T47D (cell line): ENCODE data around the gene SEMA4D.
A peak's percentile ranks its signal among the peaks of the same experiment; 100 is the strongest.

ENCODE experiments used
- DNase-seq, 2 experiments: peaks; one replicate each; pipeline versions ENCODE4 v3.0.0 to v3.0.0-alpha.2; 2011 to 2012; ENCODE audit warnings: low read depth in 1 of 2, low spot score in 1 of 2
- JUND ChIP-seq: IDR thresholded peaks from 2 replicates; pipeline ENCODE4 v1.6.1; 2012; ENCODE audit warnings: low read depth
- in situ Hi-C: cut with HindIII; loops from 2 replicates; pipeline ENCODE4 v1.10.0; 2016; ENCODE audit warnings: low sequenced_read_pairs, low pct_unique_long_range_greater_than_20kb

Gene SEMA4D

GRCh38 chr9:89364666-89365531 is 133.0 kb downstream of the SEMA4D start:
- TF ChIP-seq JUND, result no peak
- DNase-seq, result no peak
- in situ Hi-C loops, result no loop called here

- no peak for DNase-seq
- in situ Hi-C loops, result no loop called here
- TF ChIP-seq JUND, result no peak
Observed at GRCh38 chr9:89363921-89364665, 133.8 kb downstream of the SEMA4D start.

GRCh38 chr9:89363311-89363670 is 134.6 kb downstream of the SEMA4D start:
- DNase-seq, result no peak
- in situ Hi-C loops, result no loop called here
- TF ChIP-seq JUND, result no peak

DNA sequence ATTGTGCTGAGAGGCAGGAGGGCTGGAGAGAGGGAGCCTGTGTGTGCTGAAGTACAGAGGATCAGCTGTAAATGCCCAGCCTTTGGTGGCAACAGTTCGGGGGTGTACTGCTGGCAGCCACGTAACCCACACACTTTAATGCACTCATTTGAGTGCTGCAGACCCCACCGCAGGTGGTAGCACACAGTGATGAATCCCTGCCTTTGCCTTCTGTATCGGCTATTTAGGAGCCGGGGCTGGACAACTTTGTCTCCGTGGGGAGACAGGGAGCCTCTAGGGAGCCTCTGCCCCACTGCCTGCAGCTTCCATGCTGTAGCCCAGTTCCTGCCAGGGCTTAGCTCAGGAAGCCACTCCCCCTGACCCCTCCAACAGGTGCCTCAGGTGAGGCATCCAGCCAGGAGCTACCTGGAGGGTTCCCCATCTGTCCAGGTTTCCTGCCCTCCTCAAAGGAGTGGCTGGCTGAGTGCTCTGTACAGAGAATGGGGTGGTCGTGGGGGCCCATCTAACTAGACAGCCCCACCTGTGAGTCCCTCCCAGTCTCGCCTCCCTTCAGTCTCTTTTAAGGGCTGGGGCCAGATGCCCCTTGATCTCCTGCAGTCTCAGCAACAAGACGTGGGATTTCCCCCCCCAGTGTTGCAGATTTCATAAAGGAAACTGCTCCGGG is 135.1 kb downstream of the SEMA4D start:
- in situ Hi-C loops, result no loop called here
- DNase-seq, result no peak
- TF ChIP-seq JUND, result no peak

DNA sequence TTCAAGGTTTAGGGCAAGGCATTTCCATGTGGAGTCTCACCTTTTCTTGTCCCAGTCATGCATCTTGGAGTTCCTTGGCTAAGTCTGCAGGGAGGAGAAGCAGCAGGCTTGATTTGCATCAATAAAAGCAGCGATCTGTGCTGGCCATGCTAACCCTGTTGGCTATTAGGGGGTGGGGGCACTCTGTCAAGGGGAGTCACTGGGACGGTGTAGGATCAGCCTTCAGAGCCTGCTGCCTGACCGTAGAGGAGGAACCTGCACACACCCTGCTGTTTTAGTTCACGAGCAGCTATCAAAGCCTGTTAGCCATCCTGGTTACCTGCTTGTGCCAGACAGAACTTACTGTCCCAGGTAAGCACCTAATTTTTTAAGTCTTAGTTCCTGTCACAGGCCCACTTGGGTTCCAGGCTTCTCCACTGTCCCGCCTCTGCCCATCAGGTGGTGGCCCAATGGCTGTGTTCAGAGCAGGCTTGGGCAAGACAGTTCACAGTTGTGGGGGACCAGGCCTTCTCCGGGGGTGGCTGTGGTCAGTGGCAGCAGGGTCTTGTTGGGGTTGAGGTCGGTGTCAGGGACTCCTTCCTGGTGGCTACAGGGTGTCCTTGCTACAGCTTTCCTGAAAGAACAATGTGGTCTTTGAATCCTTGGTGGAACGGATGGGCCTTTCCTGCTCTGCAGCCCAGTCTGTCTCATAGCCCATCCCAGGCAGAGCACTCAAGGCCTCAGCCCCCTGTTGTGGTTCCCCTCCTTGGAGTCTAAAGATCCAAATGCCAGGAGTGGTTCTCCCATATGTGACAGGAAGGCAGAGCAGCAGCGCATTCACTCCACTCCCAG is 135.9 kb downstream of the SEMA4D start:
- no peak for DNase-seq
- TF ChIP-seq JUND, result no peak
- in situ Hi-C loops, result no loop called here

DNA sequence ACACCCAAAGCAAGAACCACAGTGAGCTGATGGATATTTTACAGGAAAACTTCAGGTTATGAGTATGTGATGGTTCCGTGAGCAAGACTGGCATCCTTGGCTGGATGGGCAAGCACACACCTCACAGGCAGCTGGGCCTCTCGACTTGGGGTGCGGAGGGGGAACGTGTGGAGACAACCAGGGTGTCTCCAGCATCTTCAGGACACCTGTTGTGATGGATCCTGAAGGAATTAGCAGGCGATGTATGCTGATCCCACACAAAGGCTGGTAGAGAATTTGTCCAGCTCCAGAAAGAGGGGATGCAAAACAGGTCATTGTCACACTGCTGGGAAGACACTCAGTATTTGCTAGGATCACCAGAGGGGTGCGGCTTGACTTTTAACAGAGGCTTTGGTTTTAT is 136.9 kb downstream of the SEMA4D start:
- in situ Hi-C loops, result no loop called here
- TF ChIP-seq JUND, result no peak
- no peak for DNase-seq

DNA sequence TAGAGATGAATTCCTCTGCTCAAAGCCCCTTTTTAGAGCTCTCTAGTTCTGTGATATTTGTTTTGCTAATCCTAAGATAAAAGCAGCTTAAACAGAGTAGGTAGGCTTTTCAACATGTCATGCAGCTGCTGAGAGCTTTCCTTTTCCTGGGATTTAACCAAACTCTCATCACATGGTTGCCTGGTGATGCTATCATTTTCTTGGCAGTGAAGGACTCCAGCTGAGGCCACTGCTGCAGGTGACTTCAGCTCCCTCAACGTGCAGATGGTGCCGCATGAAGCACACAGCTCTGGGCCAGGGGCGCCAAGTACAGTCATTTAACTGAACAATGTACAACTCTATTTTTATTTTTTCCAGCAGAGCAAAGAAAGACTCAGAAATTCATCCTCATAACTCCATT is 137.4 kb downstream of the SEMA4D start:
- in situ Hi-C loops, result no loop called here
- DNase-seq, result no peak
- TF ChIP-seq JUND, result no peak

GRCh38 chr9:89359751-89360261 is 138.1 kb downstream of the SEMA4D start:
- in situ Hi-C loops, result no loop called here
- no peak for TF ChIP-seq JUND
- DNase-seq, result no peak

DNA sequence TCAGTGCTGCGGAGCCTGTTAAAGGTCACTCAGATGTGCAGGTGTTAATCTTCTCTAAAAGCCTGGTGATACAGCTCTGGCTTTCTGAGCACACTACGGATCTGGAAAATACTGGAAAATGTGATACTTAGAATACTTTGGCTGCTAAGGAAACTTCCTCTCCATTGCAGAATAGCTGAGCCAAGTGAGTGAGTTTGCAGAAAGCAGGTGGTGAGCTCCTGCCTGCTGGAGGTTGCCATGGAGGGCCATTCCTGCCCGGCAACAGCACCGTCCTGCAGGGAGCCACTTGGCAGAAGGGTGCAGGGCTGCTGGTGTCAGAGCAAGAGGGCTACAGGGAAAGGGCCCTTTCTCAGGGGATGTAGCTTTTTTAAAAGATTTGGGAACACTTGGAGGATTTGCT is 138.9 kb downstream of the SEMA4D start:
- DNase-seq, result peak in 1 of 2 experiments; percentile 24
- TF ChIP-seq JUND, result no peak
- in situ Hi-C loops, result no loop called here

DNA sequence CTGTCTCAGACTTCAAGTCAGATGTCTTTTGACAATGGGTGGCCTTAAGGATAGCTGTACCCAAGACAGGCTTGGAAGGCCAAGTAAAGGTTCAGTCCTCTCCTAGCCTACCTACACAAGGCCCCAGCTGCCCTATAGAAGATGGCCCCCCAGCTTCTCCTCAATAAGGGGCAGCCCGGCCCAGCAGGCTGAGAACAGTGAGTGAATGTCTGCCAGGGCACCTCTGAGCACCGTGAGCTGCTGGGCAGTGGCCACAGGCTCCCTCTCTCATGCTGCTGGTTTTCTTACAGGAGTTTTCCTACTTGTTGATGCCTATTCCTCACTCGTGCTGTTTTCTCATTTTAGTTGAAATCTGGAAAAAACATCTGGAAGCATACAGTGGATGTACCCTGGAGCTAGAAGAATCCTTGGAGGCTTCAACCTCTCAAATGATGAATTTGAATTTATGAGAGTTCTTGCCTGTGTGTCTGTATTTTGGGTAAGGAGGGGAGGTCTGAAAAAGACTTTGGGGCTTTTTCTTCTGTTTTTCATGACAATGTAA is 139.5 kb downstream of the SEMA4D start:
- DNase-seq, result no peak
- in situ Hi-C loops, result no loop called here
- no peak for TF ChIP-seq JUND

DNA sequence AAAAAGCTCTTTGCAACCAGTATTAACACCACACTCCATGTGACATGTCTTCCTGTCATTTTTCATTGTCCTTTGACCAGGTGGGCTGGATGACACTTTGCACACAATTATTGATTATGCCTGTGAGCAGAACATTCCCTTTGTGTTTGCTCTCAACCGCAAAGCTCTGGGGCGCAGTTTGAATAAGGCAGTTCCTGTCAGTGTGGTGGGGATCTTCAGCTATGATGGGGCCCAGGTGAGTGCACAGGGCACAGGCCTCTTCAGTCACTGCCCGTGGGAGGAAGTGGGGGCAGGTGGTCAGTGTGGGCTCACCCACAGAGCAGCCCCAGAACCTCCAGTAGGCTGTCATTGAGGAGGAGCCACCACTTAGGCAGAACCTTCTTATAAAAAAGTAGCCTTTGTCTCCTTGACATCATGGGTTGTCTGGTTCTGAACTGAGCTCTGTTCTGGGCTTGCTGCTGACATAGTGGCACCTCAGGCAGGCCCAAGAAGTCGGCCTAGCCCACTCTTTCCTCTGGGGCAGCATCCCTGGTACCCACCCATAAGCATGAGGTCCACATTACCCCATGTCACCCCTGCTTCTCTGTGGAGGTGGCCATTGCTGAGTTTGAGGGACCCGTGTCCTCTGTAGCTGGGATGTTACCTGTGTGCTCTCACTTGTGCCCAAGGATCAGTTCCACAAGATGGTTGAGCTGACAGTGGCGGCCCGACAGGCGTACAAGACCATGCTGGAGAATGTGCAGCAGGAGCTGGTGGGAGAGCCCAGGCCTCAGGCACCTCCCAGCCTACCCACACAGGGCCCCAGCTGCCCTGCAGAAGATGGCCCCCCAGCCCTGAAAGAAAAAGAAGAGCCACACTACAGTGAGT is 140.3 kb downstream of the SEMA4D start:
- no peak for TF ChIP-seq JUND
- no peak for DNase-seq
- in situ Hi-C loops, result no loop called here
